ENCODE measurements around the gene MOCS1.
"Not testable (repeated sequence)": the region's sequence is repeated elsewhere in the genome, so short reads cannot be mapped to it uniquely, and the experiment has no call there.

MOCS1 gene

DNA sequence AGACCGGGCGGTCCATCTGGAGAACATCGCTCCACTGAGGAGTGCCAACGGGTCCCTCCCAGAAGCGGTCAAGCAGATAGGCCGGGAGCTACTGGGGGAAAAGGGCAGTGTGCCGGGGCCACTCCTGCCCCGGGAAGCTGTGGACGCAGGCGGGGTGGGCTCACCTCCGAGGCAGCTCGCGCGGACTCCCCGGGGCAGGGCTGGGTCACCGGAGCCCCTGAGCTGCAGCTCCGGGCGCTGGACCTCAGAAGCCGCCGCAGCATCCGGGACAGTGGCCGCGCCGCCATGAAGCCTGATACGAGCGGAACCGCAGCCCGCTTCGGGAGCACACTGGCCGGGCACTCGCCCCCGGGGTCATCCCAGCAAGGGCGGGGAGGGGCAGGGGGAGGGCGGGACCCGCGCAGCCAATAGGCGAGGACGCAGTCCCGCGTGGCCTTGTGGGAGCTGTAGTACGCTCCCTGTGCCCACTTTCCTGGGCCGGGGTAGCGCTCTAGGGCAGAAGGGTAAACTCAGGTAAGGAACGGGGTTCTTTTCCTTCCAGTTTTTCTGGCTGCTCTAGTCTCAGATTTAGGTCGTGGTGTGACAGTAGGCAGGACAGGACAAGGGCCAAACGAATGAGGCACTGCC lies at the start of gene MOCS1:
MOCS1 (minus strand) TSS at position 332 of the 627 bp plus-strand sequence; CDS start at position 287, 45 bp downstream.
- peak; percentile 24 for DNase-seq

DNA sequence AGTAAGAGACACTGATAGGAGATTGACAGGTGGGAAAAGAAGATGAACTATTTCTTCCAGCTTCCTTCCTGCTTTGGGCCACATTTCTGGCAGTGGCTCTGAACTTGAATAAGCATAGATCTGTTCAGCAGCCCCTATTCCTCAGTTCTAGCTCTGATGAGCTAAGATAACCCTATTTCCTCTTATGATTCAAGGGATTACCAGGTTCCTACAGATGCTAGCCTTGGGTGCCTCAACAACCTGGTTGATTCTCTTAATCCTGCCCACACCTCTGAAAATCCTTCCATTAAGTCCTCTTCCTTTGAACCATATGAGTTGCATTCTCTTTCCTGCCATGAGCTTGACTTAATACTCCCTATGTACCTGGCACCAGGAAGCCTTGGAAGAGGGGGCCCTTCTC lies 49.8 kb upstream of the MOCS1 start:
- DNase-seq, result no peak

DNA sequence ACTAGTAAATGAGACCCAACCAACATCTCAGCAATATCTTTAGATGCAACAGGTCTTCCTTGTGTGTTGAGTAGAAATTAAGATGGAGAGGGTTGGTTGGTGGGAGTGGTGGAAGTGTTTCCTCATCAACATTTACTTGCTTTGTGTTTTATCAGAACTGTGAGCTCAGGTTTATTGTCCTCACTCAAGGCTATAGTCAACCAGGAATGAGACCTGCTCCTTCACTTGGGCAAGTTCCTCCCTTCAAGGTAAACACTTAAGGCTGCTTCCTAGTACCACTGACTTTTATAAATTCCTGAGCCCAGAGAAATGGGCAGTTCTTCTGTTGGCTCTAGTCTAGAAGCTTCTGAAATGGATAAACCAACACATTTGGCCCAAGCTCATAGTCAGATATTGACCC lies 48.9 kb upstream of the MOCS1 start:
- DNase-seq, result no peak

DNA sequence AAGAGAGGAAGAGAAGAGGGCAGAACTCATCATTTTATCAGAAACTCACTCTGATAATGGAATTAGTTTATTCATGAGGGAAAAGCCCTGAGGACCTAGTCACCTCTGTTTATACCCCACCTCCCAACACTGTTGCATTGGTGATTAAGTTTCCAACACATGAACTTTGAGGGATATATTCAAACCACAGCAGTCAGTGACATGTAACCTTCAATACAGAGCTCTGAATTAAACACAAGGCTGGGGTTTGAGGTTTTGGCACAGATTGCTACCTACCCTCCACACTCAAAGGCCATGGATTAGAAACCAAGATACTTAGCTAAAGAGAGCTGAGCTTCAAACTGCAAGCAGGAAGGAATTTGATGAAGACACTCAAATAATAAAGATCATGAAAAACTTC lies 48.5 kb upstream of the MOCS1 start:
- no peak for DNase-seq

DNA sequence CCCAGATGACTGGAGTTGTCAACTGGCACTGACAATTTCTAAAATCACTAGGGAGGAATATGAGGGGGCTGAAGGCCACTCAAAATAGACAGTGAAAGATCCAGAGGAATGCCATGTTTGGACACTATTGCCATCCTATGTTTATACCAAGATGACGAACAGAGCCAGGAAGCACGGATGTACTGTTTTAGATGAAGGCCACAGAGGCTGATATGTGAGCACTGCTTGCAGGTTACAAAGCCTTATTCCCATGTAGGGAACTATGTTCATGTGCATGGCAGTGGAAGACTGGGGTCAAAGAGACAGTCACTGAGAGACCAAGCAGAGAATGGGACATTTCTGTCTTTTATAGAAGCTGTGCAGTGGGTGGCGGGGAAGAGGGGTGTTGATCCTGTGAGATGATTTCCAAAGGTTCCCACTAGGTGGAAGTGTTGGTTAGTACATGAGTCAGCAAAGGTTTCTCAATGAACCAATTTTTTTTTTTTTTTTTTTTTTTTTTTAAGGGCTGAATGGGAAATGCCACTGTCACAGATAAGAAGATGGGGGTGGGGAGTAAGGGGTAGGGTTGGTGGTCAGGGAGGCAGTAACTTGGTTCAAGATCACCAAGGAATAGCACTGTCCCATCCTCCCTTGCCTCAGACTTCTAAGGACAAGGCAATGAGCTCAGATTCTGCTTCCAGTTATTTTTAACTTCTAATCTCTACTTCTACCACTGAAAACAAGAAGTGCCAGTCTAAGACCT lies 46.7 kb upstream of the MOCS1 start:
- no peak for DNase-seq

DNA sequence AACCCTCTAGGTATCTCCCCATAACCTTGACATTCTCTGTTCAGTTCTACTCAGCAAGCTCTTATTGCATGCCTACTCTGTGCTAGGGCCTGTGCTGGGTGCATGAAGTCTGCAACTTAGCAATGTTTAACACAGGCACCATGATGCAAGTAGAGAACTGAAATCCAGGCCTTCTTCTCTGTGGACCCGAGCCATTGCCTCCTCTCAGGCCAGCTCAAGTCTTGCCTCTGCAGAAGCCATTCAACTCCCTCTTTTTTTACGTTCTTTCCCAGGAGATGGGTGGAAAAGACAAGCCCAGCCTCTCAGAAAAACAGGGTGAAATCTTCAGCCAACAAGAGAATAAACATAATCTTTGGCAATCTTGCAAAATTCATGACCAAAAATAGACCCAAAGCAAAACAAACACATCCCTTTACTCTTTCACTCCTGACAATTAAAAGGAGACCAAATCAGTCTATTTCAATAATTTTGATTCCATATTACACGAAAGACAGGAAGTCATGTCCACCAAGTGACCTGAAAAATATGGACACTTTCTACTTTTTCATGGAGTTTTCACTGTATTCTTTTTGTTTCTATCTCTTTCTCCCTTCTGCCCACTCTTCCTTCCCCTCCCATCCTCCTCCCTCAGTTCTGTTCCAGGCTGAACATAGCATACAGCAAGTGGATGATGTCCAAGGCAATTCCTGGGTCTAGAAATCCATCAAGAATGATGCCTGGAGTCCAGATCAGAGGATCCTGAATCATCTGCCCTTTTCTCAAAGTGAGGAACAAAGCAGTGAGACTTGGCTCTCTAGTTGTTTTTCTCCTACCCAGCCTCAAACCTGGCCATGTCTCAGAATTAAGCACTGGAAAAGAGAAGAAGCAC lies 45.4 kb upstream of the MOCS1 start:
- no peak for DNase-seq

DNA sequence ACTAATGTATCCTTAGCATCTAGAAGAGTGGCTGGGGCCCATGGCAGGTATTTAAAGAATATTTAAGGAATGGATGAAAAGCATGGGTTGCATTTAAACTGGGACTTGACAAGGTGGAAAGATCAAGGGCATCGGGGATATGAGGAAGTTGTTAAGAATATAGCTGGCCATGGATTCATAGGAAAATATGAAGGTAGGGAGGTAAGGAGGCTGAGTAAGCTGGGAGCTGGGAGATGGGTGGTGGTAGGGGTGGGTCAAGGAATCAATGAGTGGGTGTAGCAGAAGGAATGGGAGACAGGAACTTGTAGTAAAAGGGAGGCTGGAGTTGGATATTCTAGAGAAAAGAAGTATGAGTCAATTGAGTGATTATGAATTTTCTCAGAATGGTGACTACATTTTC lies 44.0 kb upstream of the MOCS1 start:
- DNase-seq, result no peak

DNA sequence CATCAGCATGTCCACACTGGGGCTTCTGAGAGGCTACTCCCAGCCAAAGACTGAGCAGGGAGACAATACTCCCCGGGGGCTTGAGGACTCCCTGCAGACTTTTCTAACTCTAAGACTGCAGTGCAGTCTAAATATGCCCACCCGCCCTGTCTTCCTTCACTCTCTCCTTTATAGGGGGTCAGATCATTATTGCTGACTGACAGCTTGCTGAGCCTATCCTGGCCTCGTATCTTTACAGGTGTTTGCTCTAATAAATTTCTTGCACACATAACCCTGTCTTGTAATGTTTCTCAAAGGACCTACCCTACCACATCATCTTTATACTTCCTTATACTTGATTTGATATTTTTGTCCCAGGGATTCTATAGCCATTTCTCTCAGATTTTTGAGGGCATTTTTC lies 39.4 kb upstream of the MOCS1 start:
- DNase-seq, result no peak

DNA sequence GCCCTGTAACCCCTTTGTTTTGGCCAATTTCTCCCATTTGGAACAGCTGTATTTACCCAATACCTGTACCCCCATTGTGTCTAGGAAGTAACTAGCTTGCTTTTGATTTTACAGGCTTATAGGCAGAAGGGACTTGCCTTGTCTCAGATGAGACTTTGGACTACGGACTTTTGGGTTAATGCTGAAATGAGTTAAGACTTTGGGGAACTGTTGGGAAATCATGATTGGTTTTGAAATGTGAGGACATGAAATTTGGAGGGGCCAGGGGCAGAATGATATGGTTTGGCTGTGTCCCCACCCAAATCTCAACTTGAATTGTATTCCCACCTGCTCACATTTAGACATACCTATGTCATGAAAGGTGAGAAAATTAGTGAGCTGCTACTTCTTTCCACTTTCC lies 38.5 kb upstream of the MOCS1 start:
- DNase-seq, result not testable (repeated sequence)

DNA sequence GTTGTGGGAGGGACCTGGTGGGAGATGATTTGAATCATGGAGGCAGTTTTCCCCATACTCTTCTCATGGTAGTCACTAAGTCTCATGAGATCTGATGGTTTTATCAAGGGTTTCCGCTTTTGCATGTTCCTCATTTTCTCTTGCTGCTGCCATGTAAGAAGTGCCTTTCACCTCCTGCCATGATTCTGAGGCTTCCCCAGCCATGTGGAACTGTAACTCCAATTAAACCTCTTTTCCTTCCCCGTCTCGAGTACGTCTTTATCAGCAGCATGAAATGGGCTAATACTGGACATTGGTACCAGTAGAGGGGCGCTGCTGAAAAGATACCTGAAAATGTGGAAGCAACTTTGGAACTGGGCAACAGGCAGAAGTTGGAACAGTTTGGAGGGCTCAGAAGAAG lies 36.9 kb upstream of the MOCS1 start:
- DNase-seq, result not testable (repeated sequence)

DNA sequence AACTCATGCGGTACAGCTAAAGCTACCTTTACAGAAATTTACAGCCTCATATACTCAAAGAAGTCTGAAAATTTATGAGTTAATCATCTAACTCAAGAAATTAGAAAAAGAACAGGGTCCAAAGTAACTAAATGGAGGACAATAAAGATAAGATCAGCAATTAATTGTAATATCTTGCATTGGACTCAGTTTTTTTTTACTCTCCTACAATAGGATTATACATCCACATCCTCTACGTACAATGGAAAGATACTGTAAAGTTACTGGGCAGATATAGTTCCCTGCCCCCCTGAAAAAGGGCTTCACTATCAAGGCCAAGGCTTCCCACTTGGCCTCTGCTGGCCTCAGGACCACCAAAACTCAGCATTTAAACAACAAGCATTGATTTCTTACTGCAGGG lies 31.5 kb upstream of the MOCS1 start:
- DNase-seq, result no peak

DNA sequence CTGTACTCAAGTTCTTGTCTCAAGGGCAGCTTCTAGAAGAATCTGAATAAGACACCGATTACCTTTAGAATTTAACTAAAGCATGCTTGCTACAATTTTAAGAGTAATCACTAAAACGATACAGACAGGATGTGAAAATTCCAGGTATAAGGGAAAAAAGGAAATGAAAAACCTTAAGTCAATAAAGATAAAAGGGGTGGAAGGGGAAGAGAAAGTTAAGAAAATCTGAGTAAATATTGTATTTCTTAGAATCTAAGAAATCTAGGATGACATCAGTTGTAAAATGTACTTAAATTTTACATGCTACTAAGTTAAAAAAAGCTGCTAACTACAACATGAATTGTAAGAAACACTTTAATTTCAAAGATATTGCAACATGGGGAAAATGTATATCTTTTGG lies 30.3 kb upstream of the MOCS1 start:
- DNase-seq, result no peak

DNA sequence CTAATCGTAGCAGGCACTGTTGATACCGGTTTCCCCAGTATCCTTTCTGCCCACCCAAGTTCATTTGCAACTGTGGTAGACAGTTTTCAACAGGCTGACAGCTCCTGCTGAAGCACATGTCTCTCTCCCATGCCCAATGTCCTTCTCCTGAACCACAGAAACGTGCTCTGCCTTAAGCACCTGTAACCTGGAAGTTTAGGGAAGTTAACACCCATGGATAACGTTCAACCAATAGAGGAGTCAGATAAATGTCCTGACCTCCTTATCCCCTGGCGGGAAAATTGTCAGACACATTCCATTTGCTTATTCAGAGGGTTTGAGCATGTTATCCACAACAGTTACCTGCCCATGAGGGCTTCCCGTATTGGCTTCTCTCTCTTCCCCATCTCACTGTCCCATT lies 29.8 kb upstream of the MOCS1 start:
- DNase-seq, result no peak

DNA sequence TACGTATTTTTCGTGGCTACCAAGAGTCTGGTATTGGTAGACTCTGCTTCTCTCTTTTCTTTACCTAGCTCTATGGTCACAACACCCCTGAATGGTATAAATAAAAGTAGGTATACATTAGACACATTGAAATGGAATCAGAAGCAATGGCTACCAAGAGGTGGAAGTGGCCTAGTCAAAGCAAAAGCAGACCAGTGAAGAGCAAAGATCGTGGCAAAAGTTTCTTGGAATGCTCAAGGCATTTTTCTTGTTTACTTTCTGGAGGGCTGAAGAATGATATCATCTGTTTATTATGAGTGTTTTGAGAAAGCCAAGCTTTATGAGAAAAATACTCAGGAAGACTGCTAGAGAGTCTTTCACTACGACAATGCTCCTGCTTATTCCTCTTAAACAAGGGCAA lies 28.6 kb upstream of the MOCS1 start:
- DNase-seq, result no peak

DNA sequence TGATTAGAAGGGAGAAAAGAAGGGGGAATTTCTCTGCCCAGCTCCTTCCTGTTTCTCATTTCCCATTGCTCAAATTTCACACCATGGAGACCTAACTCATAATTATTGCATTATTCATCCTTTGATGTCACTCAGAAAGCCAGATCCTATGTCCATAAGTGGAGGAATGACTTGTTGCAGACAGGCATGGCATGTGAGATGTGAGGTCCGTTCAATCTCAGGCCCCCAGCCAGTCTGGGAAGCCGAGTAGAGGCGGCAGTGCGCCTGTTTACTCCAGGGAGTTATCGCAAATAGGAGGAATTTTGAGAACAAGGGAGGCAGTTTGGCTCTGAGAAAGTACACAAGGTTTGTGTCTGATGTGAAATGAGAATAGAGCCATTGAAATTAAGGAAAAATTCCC lies 26.9 kb upstream of the MOCS1 start:
- DNase-seq, result no peak

DNA sequence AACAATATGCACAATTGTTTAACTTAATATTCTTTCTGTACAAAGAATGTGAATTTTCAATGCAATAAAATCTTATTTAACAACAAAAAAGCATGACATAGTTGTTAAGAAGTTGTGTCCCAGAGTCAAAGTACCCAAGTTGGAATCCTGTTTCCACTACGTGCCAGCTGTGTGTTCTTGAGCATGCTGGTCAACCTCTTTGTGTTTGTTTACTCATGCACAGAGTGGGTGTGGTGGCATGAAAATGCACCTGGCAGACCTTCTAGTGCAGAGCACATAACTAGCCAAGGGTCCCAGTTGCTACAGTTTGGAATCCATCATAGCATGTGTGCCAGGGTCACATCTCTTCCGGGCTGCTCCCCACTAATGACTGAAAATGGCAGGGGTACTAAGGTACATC lies 24.7 kb upstream of the MOCS1 start:
- no peak for DNase-seq

DNA sequence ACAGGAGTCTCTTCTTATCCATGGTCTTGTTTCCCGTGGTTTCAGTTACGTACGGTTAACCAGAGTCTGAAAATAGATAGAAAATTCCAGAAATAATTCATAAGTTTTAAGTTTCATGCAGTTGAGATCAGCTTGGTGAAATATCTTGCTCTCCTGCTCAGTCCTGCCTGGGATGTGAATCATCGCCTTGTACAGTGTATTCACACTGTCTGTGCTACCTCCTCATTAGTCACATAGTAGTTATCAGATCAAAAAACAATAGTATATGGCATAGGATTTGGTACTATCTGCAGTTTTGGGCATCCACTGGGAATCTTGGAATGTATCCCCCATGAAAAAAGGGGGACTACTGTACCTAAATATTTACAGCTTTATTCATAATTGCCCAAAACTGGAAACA lies 22.7 kb upstream of the MOCS1 start:
- DNase-seq, result no peak

DNA sequence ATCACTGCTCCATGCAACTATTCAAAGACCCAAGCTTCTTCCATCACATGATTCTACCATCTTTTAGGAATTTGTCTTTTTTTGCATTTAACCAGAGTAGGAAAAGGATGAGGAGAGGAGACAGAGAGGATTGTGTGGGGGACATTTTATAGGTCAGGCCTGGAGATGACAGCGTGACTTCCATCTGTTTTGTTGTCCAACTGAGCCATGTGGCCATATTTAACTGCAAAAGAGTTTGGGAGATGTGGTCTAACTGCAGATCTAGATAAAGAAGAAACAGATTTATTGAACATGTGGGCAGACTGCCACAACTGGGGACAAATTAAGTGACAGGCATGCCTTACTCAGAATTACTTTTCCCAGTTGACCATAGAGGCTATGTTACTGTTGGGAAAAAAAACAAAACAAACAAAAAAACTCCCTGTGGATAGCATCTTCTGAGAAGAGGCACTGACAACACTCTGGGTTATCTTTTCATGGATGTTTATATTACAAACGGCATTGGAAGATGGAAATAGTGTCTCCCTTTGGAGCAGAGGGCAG lies 18.9 kb upstream of the MOCS1 start:
- DNase-seq, result no peak

DNA sequence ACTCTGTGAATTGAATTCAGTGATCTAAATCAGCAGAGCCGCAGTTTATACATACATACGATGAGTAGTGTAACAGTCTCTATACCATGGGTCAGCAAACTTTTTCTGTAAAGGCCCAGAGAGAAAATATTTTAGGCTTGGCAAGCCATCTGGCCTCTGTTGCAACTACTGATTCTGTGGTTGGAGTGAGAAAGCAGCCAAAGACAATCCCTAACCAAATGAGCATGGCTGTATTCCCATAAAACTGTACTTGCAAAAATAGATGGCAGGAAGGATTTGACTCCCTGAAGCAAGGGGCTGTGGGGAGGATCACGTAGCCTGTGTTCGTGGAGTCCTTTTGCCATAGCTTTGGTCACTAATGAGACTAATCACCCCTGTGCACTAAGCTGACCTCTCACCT lies 17.9 kb upstream of the MOCS1 start:
- DNase-seq, result no peak

DNA sequence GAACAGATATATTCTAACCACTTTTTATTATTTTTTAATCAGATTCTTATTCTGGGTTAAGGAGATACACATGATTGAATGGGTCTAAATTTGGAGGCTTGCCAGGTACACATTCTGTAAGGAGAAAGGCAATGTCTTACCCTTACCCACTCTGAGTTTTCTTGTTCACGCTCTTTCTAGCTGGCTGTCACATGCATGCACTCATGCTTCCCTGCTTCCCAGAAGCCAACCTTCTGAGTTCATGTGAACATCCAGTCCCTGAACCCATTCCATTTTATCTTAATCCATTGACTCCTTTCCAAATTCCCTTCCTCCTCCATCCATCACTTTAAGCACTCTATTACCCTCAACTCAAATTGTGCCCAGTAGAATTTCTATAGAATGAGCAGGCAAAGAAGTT lies 17.5 kb upstream of the MOCS1 start:
- DNase-seq, result no peak

DNA sequence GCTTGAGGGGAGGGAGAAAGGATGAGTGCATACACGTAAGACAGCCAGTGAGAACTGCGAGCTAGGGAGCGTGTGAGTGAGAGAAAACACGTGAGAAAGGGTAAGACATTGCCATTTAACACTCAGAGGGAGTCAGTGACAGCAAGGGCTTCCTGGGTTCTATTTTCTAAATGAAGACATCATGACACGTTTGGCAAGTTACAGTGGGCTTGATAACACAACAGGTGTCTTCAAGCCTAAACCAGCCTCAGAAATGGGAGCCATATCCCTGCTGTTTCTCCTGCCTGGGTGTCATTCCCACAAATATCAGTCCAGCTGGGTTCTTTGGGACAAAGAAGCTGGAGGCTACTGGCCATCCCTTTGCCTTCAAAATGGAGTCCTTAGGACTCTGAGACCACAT lies 16.9 kb upstream of the MOCS1 start:
- no peak for DNase-seq

DNA sequence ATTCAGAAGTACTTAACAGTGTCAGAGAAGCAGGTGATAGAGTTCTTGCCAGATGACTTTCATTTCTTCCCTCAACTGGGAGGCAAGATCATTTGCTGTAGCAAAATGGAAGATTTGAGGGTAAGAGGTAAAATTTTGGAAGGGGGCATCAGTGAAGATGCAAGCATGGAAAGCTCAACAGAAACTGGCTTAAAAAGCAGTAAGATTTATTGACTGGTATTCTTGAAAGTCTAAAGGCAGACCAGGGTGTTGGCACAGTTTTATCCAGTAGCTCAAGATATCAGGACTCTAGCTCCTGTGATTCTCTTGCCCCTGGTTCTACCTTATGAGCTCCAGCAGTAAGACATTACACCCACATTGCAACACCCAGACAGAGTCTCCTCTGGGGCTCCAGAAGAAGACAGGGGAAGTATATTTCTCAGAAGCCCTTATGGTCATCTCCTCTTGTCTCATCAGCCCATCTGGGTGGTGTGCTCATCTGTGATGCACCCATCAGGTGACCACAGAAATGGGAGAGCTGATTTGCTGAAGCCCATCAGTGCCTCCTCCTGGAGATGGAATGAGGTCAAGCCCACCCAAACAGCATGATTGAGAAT lies 16.0 kb upstream of the MOCS1 start:
- DNase-seq, result no peak

DNA sequence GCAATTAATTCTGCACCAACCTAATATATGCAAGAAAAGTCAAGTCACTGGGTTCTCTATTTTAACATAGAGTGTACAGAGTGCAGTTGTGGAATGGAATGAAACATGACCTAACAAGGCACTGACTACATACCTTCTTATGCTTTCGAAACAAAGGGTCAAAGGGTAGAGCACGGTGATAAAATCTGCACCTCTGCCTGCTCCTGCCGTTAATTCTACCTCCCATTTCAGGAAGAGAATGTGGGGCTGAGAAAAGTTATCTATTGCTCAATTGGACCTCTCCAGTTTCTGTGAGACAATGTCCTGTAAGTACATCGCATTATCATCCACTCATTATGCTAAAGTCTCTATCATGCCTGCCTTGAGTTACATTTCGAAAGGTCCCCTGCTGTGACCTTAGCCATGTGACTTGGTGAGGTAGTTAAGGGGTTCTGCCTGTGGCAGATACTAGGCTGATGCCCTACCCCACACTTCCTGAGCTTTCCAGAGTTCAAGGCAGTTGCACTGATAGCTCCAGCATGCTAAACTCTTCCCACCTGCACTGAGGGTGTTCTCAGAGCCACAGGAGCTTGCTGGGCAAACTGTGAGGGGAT lies 14.0 kb upstream of the MOCS1 start:
- no peak for DNase-seq

Measured in NCI-H526 treated with DMSO at 0.1 percent for 48 hours (cell line).